Right atrium auricular region (tissue), 2 donors: Measurements from ENCODE around the gene C4BPA. TPM values are rescaled to one million over a fixed set of nuclear protein-coding genes. Genes with fewer than 3 reads are reported as not detected.

Source experiments
- DNase-seq: peaks from one replicate; pipeline ENCODE4 v3.0.0-alpha.2; 2019; ENCODE audit warnings: low spot score
- H3K27ac ChIP-seq, 2 donors: fragments of 200-600 bp; sonication (generic); 1 replicate in 1 of 2; 2 replicates in 1 of 2; pipeline ENCODE4 v1.5.1; 2016 to 2019
- H3K27me3 ChIP-seq, 2 donors: fragments of 200-600 bp; sonication (generic); one replicate each; pipeline versions ENCODE4 v1.5.1 to v1.6.0; 2017 to 2019
- H3K36me3 ChIP-seq: fragments of 200-600 bp; sonication (generic); one replicate; pipeline ENCODE4 v1.5.1; 2016
- H3K4me1 ChIP-seq, 2 donors: fragments of 200-600 bp; sonication (generic); one replicate each; pipeline versions ENCODE4 v1.5.1 to v1.6.0; 2017 to 2019
- H3K4me3 ChIP-seq, 2 donors: fragments of 200-600 bp; sonication (generic); 1 replicate in 1 of 2; 2 replicates in 1 of 2; pipeline ENCODE4 v1.5.1; 2017 to 2019; ENCODE audit warnings: mild to moderate bottlenecking in 1 of 2, moderate library complexity in 1 of 2
- H3K9me3 ChIP-seq, 2 donors: fragments of 200-600 bp; sonication (generic); one replicate each; pipeline ENCODE4 v1.5.1; 2019
- CTCF ChIP-seq, 2 donors: fragments of 200-600 bp; sonication (generic); IDR thresholded peaks; one replicate each; pipeline ENCODE4 v1.5.1; 2019; ENCODE audit warnings: antibody characterized with exemption in 2 of 2
- total RNA-seq, 2 donors: library from RNA; depleted of rRNA; stranded (reverse); fragments of >200 nt; gene quantifications; one replicate each; pipeline ENCODE4 v1.1.0, GENCODE V29; 2016

C4BPA gene
- 1 to 10 TPM in 1 of 2 donors, not detected in 1; 3.6 TPM for total RNA-seq

- Histone ChIP-seq H3K27ac (no peak within 1 kb of the TSS), H3K36me3 (no peaks in the 10 kb centered on the region), H3K4me1 (no peaks in the 10 kb centered on the region), H3K27me3 (no peaks in the 10 kb centered on the region), H3K4me3 (no peak within 1 kb of the TSS), H3K9me3 (no peaks in the 10 kb centered on the region)
- DNase-seq, result no peak
- no peak for TF ChIP-seq CTCF (IDR thresholded peaks at IDR 0.05)
These were observed at the start of gene C4BPA for GRCh38 chr1:207103892-207104373. Gene C4BPA (plus strand): TSS chr1:207104233. CDS start chr1:207113026, 8,793 bp downstream.

- H3K27me3 ChIP-seq, result no peaks in the 10 kb centered on the region
- no peaks in the 10 kb centered on the region for H3K36me3 ChIP-seq
- H3K4me3 ChIP-seq, result no peak overlapping the region
- no peak for DNase-seq
- peak overlapping the region; percentile 97 to 98 for H3K27ac ChIP-seq
- H3K4me1 ChIP-seq, result peaks cover 0 to 20% of the 10 kb centered on the region in 2 donors
- no peak for TF ChIP-seq CTCF (IDR thresholded peaks at IDR 0.05)
- no peaks in the 10 kb centered on the region for H3K9me3 ChIP-seq
These were observed 49.5 kb upstream of the C4BPA start for GRCh38 chr1:207054491-207054890.

- Histone ChIP-seq H3K36me3 (peaks cover 9% of the 10 kb centered on the region), H3K9me3 (no peaks in the 10 kb centered on the region), H3K27ac (peak overlapping the region; percentile 97 to 98), H3K4me1 (peaks cover 0 to 23% of the 10 kb centered on the region in 2 donors), H3K27me3 (no peaks in the 10 kb centered on the region), H3K4me3 (no peak overlapping the region)
- no peak for DNase-seq
- TF ChIP-seq CTCF (IDR thresholded peaks at IDR 0.05), result no peak
These were observed 48.5 kb upstream of the C4BPA start for GRCh38 chr1:207055386-207056001.

- TF ChIP-seq CTCF (IDR thresholded peaks at IDR 0.05), result no peak
- Histone ChIP-seq H3K27ac (peak overlapping the region; percentile 97 to 98), H3K36me3 (peaks cover 19% of the 10 kb centered on the region), H3K27me3 (no peaks in the 10 kb centered on the region), H3K4me1 (peaks cover 0 to 16% of the 10 kb centered on the region in 2 donors), H3K9me3 (no peaks in the 10 kb centered on the region), H3K4me3 (no peak overlapping the region)
- no peak for DNase-seq
These were observed 47.4 kb upstream of the C4BPA start for GRCh38 chr1:207056673-207057072.

GRCh38 chr1:207058252-207058651, 45.8 kb upstream of the C4BPA start:
- no peak overlapping the region for H3K4me3 ChIP-seq
- peaks cover 0 to 6% of the 10 kb centered on the region in 2 donors for H3K4me1 ChIP-seq
- TF ChIP-seq CTCF (IDR thresholded peaks at IDR 0.05), result no peak
- H3K36me3 ChIP-seq, result peaks cover 31% of the 10 kb centered on the region
- no peaks in the 10 kb centered on the region for H3K27me3 ChIP-seq
- H3K9me3 ChIP-seq, result no peaks in the 10 kb centered on the region
- no peak for DNase-seq
- peak overlapping the region; percentile 33 to 57 for H3K27ac ChIP-seq
